H9 (cell line): ENCODE data around the gene SELENOI. TPM values are rescaled to one million over a fixed set of nuclear protein-coding genes. Genes with fewer than 3 reads are reported as not detected.

Source experiments
- DNase-seq: peaks from one replicate; pipeline ENCODE4 v3.0.0-alpha.2; 2017
- H2AFZ ChIP-seq: one replicate; pipeline ENCODE4 v1.6.1; 2013; ENCODE audit warnings: mild to moderate bottlenecking, low read length, control low read depth, moderate library complexity
- H2AK5ac ChIP-seq: 2 replicates; pipeline ENCODE4 v1.6.1; 2013; ENCODE audit warnings: low read length, control low read depth, mixed read lengths; ENCODE audit not compliant: insufficient read length
- H2BK120ac ChIP-seq: one replicate; pipeline ENCODE4 v1.6.1; 2013; ENCODE audit warnings: low read depth, mild to moderate bottlenecking, low read length, control low read depth, inconsistent platforms; ENCODE audit not compliant: poor library complexity, severe bottlenecking
- H2BK12ac ChIP-seq: 2 replicates; pipeline ENCODE4 v1.6.1; 2013; ENCODE audit warnings: low read length, control low read depth, mixed read lengths, low read depth; ENCODE audit not compliant: insufficient read length
- H2BK15ac ChIP-seq: 2 replicates; pipeline ENCODE4 v1.6.1; 2013; ENCODE audit warnings: low read depth, low read length, control low read depth
- H2BK20ac ChIP-seq: one replicate; pipeline ENCODE4 v1.6.1; 2013; ENCODE audit warnings: low read depth, mild to moderate bottlenecking, low read length, control low read depth, inconsistent platforms; ENCODE audit not compliant: poor library complexity, severe bottlenecking
- H2BK5ac ChIP-seq: 2 replicates; pipeline ENCODE4 v1.6.1; 2013; ENCODE audit warnings: low read length, control low read depth, mixed read lengths; ENCODE audit not compliant: insufficient read length
- H3K14ac ChIP-seq: 2 replicates; pipeline ENCODE4 v1.6.1; 2013; ENCODE audit warnings: low read length, control low read depth; ENCODE audit not compliant: insufficient read depth
- H3K18ac ChIP-seq: 2 replicates; pipeline ENCODE4 v1.6.1; 2013; ENCODE audit warnings: low read depth, mild to moderate bottlenecking, mixed read lengths, low read length, control low read depth; ENCODE audit not compliant: insufficient read length
- H3K23ac ChIP-seq: 2 replicates; pipeline ENCODE4 v1.6.1; 2013; ENCODE audit warnings: low read length, control low read depth, mixed read lengths, low read depth; ENCODE audit not compliant: insufficient read length
- H3K23me2 ChIP-seq: 2 replicates; pipeline ENCODE4 v1.6.1; 2013; ENCODE audit warnings: low read depth, mild to moderate bottlenecking, mixed read lengths, low read length, control low read depth; ENCODE audit not compliant: insufficient read length, poor library complexity, severe bottlenecking
- H3K27ac ChIP-seq: 2 replicates; pipeline ENCODE4 v1.5.1; 2013; ENCODE audit warnings: low read length, control low read depth, mixed read lengths, low read depth; ENCODE audit not compliant: insufficient read length
- H3K27me3 ChIP-seq: 2 replicates; pipeline ENCODE4 v1.6.1; 2013; ENCODE audit warnings: low read length, control low read depth, inconsistent platforms; ENCODE audit not compliant: insufficient read depth
- H3K4ac ChIP-seq: 2 replicates; pipeline ENCODE4 v1.6.1; 2013; ENCODE audit warnings: low read depth, mild to moderate bottlenecking, control low read depth, inconsistent platforms, low read length, moderate library complexity
- H3K4me1 ChIP-seq: 2 replicates; pipeline ENCODE4 v1.6.1; 2013; ENCODE audit warnings: low read length, control low read depth, inconsistent platforms; ENCODE audit not compliant: insufficient read depth
- H3K4me2 ChIP-seq: 2 replicates; pipeline ENCODE4 v1.6.1; 2013; ENCODE audit warnings: low read length, control low read depth, mixed read lengths; ENCODE audit not compliant: insufficient read length, insufficient read depth
- H3K56ac ChIP-seq: 2 replicates; pipeline ENCODE4 v1.6.1; 2013; ENCODE audit warnings: low read depth, mild to moderate bottlenecking, mixed read lengths, low read length, control low read depth; ENCODE audit not compliant: insufficient read length
- H3K79me1 ChIP-seq: 2 replicates; pipeline ENCODE4 v1.6.1; 2013; ENCODE audit warnings: low read depth, mild to moderate bottlenecking, moderate library complexity, low read length, control low read depth, inconsistent platforms; ENCODE audit not compliant: insufficient read depth, poor library complexity, severe bottlenecking
- H3K79me2 ChIP-seq: 2 replicates; pipeline ENCODE4 v1.6.1; 2013; ENCODE audit warnings: low read length, control low read depth, inconsistent platforms; ENCODE audit not compliant: insufficient read depth
- H3K9ac ChIP-seq: 2 replicates; pipeline ENCODE4 v1.6.1; 2013; ENCODE audit warnings: low read length, control low read depth, mixed read lengths; ENCODE audit not compliant: insufficient read length; ENCODE audit errors: extremely low read depth
- H3K9me3 ChIP-seq: one replicate; pipeline ENCODE4 v1.6.1; 2013; ENCODE audit warnings: low read depth, low read length, inconsistent platforms; ENCODE audit not compliant: control insufficient read depth
- H3T11ph ChIP-seq: one replicate; pipeline ENCODE4 v1.6.1; 2013; ENCODE audit warnings: mild to moderate bottlenecking, low read length, control low read depth, inconsistent platforms
- H4K20me1 ChIP-seq: one replicate; pipeline ENCODE4 v1.6.1; 2013; ENCODE audit not compliant: control insufficient read depth, insufficient read length, insufficient read depth
- H4K5ac ChIP-seq: 2 replicates; pipeline ENCODE4 v1.6.1; 2013; ENCODE audit warnings: low read depth, mild to moderate bottlenecking, mixed read lengths, low read length, control low read depth; ENCODE audit not compliant: insufficient read length
- H4K8ac ChIP-seq: replicated peaks from 2 replicates; pipeline ENCODE4 v1.6.1; 2013; ENCODE audit warnings: low read length, control low read depth, mixed read lengths, low read depth; ENCODE audit not compliant: insufficient read length
- H4K91ac ChIP-seq: 2 replicates; pipeline ENCODE4 v1.6.1; 2013; ENCODE audit warnings: low read depth, mild to moderate bottlenecking, moderate library complexity, mixed read lengths, low read length, control low read depth; ENCODE audit not compliant: insufficient read length
- H3K27ac Mint-ChIP-seq, 3 experiments: 2 replicates in 2 of 3; 3 replicates in 1 of 3; pipeline ENCODE4 v1.8.0; 2020 to 2021; ENCODE audit warnings: mixed read lengths in 3 of 3, mild to moderate bottlenecking in 1 of 3, moderate library complexity in 1 of 3
- H3K27me3 Mint-ChIP-seq: 2 replicates; pipeline ENCODE4 v1.8.0; 2021; ENCODE audit warnings: low read depth, mild to moderate bottlenecking, moderate library complexity, mixed read lengths
- H3K36me3 Mint-ChIP-seq, 3 experiments: 2 replicates in 2 of 3; 3 replicates in 1 of 3; pipeline ENCODE4 v1.8.0; 2020 to 2021; ENCODE audit warnings: low read depth in 3 of 3, mixed read lengths in 3 of 3; ENCODE audit not compliant: insufficient read depth in 1 of 3
- H3K4me1 Mint-ChIP-seq, 2 experiments: 2 replicates each; pipeline ENCODE4 v1.8.0; 2020; ENCODE audit warnings: mixed read lengths in 2 of 2
- H3K4me3 Mint-ChIP-seq, 2 experiments: 2 replicates in 1 of 2; 3 replicates in 1 of 2; pipeline ENCODE4 v1.8.0; 2020 to 2021; ENCODE audit warnings: mild to moderate bottlenecking in 2 of 2, mixed read lengths in 2 of 2, moderate library complexity in 1 of 2
- H3K9me3 Mint-ChIP-seq, 2 experiments: 2 replicates in 1 of 2; 3 replicates in 1 of 2; pipeline ENCODE4 v1.8.0; 2020; ENCODE audit warnings: mild to moderate bottlenecking in 2 of 2, mixed read lengths in 2 of 2, moderate library complexity in 1 of 2
- CTCF ChIP-seq: fragments of 200-600 bp; sonication (generic); conservative IDR thresholded peaks from 3 replicates; pipeline ENCODE4 v1.8.0; 2021; ENCODE audit warnings: antibody characterized with exemption, mild to moderate bottlenecking
- WGBS: extraction: QIAGEN DNeasy Blood & Tissue Kit; methylation state at CpG from one replicate; pipeline ENCODE4 v1.1.7; 2013; ENCODE audit warnings: missing lambda C conversion rate, low lambda C conversion rate, mixed read lengths; ENCODE audit not compliant: insufficient read length; ENCODE audit errors: extremely low coverage; 5-methylcytosine and 5-hydroxymethylcytosine counted together
- total RNA-seq: library from RNA; stranded (reverse); gene quantifications from 2 replicates; pipeline ENCODE4 v1.2.1, GENCODE V29; 2021

The SELENOI gene
- total RNA-seq, 1 experiment from 2014 or later: 41.9 TPM

- Histone ChIP-seq H4K5ac (no peak within 1 kb of the TSS), H3K79me2 (no peaks in the 10 kb centered on the region), H3K14ac (peak within 1 kb of the TSS; percentile 91; the same call in 1 of the 2 replicates), H3K27ac (no peak within 1 kb of the TSS), H2BK5ac (no peak within 1 kb of the TSS), H3K23me2 (no peaks in the 10 kb centered on the region), H4K91ac (no peak within 1 kb of the TSS), H3K4me2 (peak within 1 kb of the TSS; percentile 63), H3K9ac (no peak within 1 kb of the TSS), H2AK5ac (no peak within 1 kb of the TSS), H3K9me3 (no peaks in the 10 kb centered on the region), H3K23ac (no peak within 1 kb of the TSS), H3K56ac (no peak within 1 kb of the TSS), H3K4me1 (no peaks in the 10 kb centered on the region), H4K8ac (no peak within 1 kb of the TSS), H2BK20ac (no peak within 1 kb of the TSS), H2BK12ac (no peak within 1 kb of the TSS), H2BK120ac (no peak within 1 kb of the TSS), H2AFZ (no peak within 1 kb of the TSS), H3T11ph (no peak within 1 kb of the TSS), H3K79me1 (no peaks in the 10 kb centered on the region), H2BK15ac (no peak within 1 kb of the TSS), H3K18ac (peak within 1 kb of the TSS; percentile 84), H4K20me1 (no peaks in the 10 kb centered on the region), H3K4ac (no peak within 1 kb of the TSS), H3K27me3 (no peaks in the 10 kb centered on the region)
- peak; percentile 94 for DNase-seq
- peaks cover 10% of the 10 kb centered on the region for H3K27me3 Mint-ChIP-seq
- H3K36me3 Mint-ChIP-seq: no peaks in the 10 kb centered on the region
- TF ChIP-seq CTCF: no peak
- peaks cover 8 to 10% of the 10 kb centered on the region in 2 experiments; a peak in 3 of 4 replicates for H3K4me1 Mint-ChIP-seq
- H3K27ac Mint-ChIP-seq: no peak within 1 kb of the TSS
- H3K4me3 Mint-ChIP-seq: peak within 1 kb of the TSS; percentile 68 to 73
- WGBS: no CpG with 5 or more reads among the region's 63 CpGs
- no peaks in the 10 kb centered on the region for H3K9me3 Mint-ChIP-seq
These were observed 56.0 kb downstream of the SELENOI start, which contains the start of gene DRC1 for GRCh38 chr2:26401739-26402541. Gene DRC1 (plus strand): TSS chr2:26401920. CDS start chr2:26401990, 70 bp downstream.
